ENCODE measurements around the gene LRP1-AS.

DNA sequence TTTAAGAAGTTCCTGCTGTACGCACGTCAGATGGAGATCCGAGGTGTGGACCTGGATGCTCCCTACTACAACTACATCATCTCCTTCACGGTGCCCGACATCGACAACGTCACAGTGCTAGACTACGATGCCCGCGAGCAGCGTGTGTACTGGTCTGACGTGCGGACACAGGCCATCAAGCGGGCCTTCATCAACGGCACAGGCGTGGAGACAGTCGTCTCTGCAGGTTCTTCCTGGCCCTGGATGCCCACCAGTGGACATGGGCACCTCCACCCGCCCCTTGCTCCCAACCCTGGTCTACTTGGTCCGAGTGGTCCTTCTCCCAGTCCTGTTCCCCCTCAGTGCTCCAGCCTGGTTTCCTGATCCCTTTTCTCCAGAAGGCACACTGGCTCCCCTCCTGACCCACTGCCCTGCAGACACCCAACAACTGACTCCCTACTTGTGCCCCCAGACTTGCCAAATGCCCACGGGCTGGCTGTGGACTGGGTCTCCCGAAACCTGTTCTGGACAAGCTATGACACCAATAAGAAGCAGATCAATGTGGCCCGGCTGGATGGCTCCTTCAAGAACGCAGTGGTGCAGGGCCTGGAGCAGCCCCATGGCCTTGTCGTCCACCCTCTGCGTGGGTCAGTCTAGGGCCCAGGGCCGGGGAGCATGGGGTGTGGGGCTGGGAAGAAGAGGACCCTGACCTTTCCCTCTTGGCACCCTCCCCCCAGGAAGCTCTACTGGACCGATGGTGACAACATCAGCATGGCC, 32.1 kb upstream of the LRP1-AS start:
- TF ChIP-seq ESRRG (CRISPR knock-in tag; IDR thresholded peaks at IDR 0.05) = no peak
- TF ChIP-seq ZNF70 (CRISPR knock-in tag; IDR thresholded peaks at IDR 0.05) = no peak
- no peak for TF ChIP-seq OSR1 (CRISPR knock-in tag; IDR thresholded peaks at IDR 0.05)
- TF ChIP-seq GLIS3 (CRISPR knock-in tag; IDR thresholded peaks at IDR 0.05) = no peak
- TF ChIP-seq, protein P1, sequence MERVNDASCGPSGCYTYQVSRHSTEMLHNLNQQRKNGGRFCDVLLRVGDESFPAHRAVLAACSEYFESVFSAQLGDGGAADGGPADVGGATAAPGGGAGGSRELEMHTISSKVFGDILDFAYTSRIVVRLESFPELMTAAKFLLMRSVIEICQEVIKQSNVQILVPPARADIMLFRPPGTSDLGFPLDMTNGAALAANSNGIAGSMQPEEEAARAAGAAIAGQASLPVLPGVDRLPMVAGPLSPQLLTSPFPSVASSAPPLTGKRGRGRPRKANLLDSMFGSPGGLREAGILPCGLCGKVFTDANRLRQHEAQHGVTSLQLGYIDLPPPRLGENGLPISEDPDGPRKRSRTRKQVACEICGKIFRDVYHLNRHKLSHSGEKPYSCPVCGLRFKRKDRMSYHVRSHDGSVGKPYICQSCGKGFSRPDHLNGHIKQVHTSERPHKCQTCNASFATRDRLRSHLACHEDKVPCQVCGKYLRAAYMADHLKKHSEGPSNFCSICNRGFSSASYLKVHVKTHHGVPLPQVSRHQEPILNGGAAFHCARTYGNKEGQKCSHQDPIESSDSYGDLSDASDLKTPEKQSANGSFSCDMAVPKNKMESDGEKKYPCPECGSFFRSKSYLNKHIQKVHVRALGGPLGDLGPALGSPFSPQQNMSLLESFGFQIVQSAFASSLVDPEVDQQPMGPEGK (CRISPR knock-in tag; IDR thresholded peaks at IDR 0.05; ENCODE audit: borderline replicate concordance) = no peak

All from SK-N-SH treated with all-trans-retinoic acid at 6 μM for 48 hours (cell line).